ENCODE measurements around the gene POLR3H.

The POLR3H gene

GRCh38 chr22:41481131-41481830 lies 63.0 kb downstream of the POLR3H start:
- Histone ChIP-seq H3K9ac (ENCODE audit: low read length) (no peak overlapping the region), H3K9me2 (replicated peaks; ENCODE audit: insufficient read depth, low read length) (no peaks in the 10 kb centered on the region), H2AFZ (ENCODE audit: low read length) (no peak overlapping the region), H3K4me1 (ENCODE audit: low read length) (no peaks in the 10 kb centered on the region), H3K36me3 (replicated peaks; ENCODE audit: insufficient read depth, low read length) (no peaks in the 10 kb centered on the region), H3K27ac (ENCODE audit: low read length) (no peak overlapping the region), H3K9me3 (replicated peaks; ENCODE audit: insufficient read depth, low read length) (no peaks in the 10 kb centered on the region), H3K4me3 (ENCODE audit: low read length) (no peak overlapping the region), H3K27me3 (replicated peaks; ENCODE audit: insufficient read depth, low read length) (no peaks in the 10 kb centered on the region), H3K79me2 (ENCODE audit: low read length) (peaks cover 96% of the 10 kb centered on the region), H3F3A (ENCODE audit: insufficient read depth, low read length) (no peaks in the 10 kb centered on the region), H3K4me2 (ENCODE audit: low read depth, low read length) (no peak overlapping the region), H4K20me1 (ENCODE audit: insufficient read depth, low read length) (peaks cover 43% of the 10 kb centered on the region)
- TF ChIP-seq CTCF (IDR thresholded peaks at IDR 0.05; ENCODE audit: low read length) (no peak), EZH2 (optimal IDR thresholded peaks at IDR 0.05; ENCODE audit: low read depth, low read length) (no peak), EZH2phosphoT487 (IDR thresholded peaks at IDR 0.05; ENCODE audit: low read length) (no peak)
- DNase-seq: no peak

- DNase-seq: no peak
- Histone ChIP-seq H3K4me2 (ENCODE audit: low read depth, low read length) (no peak overlapping the region), H3K9ac (ENCODE audit: low read length) (no peak overlapping the region), H3K27ac (ENCODE audit: low read length) (no peak overlapping the region), H3K27me3 (replicated peaks; ENCODE audit: insufficient read depth, low read length) (no peaks in the 10 kb centered on the region), H3K9me3 (replicated peaks; ENCODE audit: insufficient read depth, low read length) (no peaks in the 10 kb centered on the region), H2AFZ (ENCODE audit: low read length) (no peak overlapping the region), H3K36me3 (replicated peaks; ENCODE audit: insufficient read depth, low read length) (no peaks in the 10 kb centered on the region), H4K20me1 (ENCODE audit: insufficient read depth, low read length) (peaks cover 43% of the 10 kb centered on the region), H3K9me2 (replicated peaks; ENCODE audit: insufficient read depth, low read length) (no peaks in the 10 kb centered on the region), H3K79me2 (ENCODE audit: low read length) (peaks cover 98% of the 10 kb centered on the region), H3K4me3 (ENCODE audit: low read length) (no peak overlapping the region), H3K4me1 (ENCODE audit: low read length) (no peaks in the 10 kb centered on the region), H3F3A (ENCODE audit: insufficient read depth, low read length) (no peaks in the 10 kb centered on the region)
- no peak for TF ChIP-seq EZH2phosphoT487 (IDR thresholded peaks at IDR 0.05; ENCODE audit: low read length)
- no peak for TF ChIP-seq EZH2 (optimal IDR thresholded peaks at IDR 0.05; ENCODE audit: low read depth, low read length)
- TF ChIP-seq CTCF (IDR thresholded peaks at IDR 0.05; ENCODE audit: low read length): no peak
These were observed 63.9 kb downstream of the POLR3H start for GRCh38 chr22:41480397-41480735.

GRCh38 chr22:41479671-41480396 lies 64.4 kb downstream of the POLR3H start:
- no peak for TF ChIP-seq EZH2 (optimal IDR thresholded peaks at IDR 0.05; ENCODE audit: low read depth, low read length)
- peaks cover 98% of the 10 kb centered on the region for H3K79me2 ChIP-seq (ENCODE audit: low read length)
- no peaks in the 10 kb centered on the region for H3K36me3 ChIP-seq (replicated peaks; ENCODE audit: insufficient read depth, low read length)
- peaks cover 43% of the 10 kb centered on the region for H4K20me1 ChIP-seq (ENCODE audit: insufficient read depth, low read length)
- no peaks in the 10 kb centered on the region for H3K9me3 ChIP-seq (replicated peaks; ENCODE audit: insufficient read depth, low read length)
- no peaks in the 10 kb centered on the region for H3K27me3 ChIP-seq (replicated peaks; ENCODE audit: insufficient read depth, low read length)
- no peak for DNase-seq
- H3F3A ChIP-seq (ENCODE audit: insufficient read depth, low read length): no peaks in the 10 kb centered on the region
- no peak overlapping the region for H3K9ac ChIP-seq (ENCODE audit: low read length)
- H3K9me2 ChIP-seq (replicated peaks; ENCODE audit: insufficient read depth, low read length): no peaks in the 10 kb centered on the region
- no peak overlapping the region for H2AFZ ChIP-seq (ENCODE audit: low read length)
- no peaks in the 10 kb centered on the region for H3K4me1 ChIP-seq (ENCODE audit: low read length)
- H3K4me2 ChIP-seq (ENCODE audit: low read depth, low read length): no peak overlapping the region
- H3K27ac ChIP-seq (ENCODE audit: low read length): no peak overlapping the region
- no peak overlapping the region for H3K4me3 ChIP-seq (ENCODE audit: low read length)
